Middle frontal gyrus (tissue), 1 donor: ENCODE measurements around the gene ITPR2.

Experiments
- DNase-seq: peaks from one replicate; pipeline ENCODE4 v3.0.0-alpha.2; 2015; ENCODE audit warnings: low spot score; ENCODE audit errors: extremely low spot score

The ITPR2 gene

GRCh38 chr12:26370098-26370497 is 462.9 kb downstream of the ITPR2 start:
- DNase-seq = no peak

- DNase-seq = no peak
Observed at GRCh38 chr12:26369588-26369987, 463.4 kb downstream of the ITPR2 start.

GRCh38 chr12:26367991-26368730 is 464.8 kb downstream of the ITPR2 start:
- no peak for DNase-seq

GRCh38 chr12:26361964-26362363 is 471.0 kb downstream of the ITPR2 start:
- DNase-seq = no peak

- DNase-seq = no peak
Observed at GRCh38 chr12:26360062-26360461, 472.9 kb downstream of the ITPR2 start.

GRCh38 chr12:26359576-26359975 is 473.4 kb downstream of the ITPR2 start:
- no peak for DNase-seq

- no peak for DNase-seq
Observed at GRCh38 chr12:26358651-26359050, 474.3 kb downstream of the ITPR2 start.

GRCh38 chr12:26347300-26347699 is 485.7 kb downstream of the ITPR2 start:
- DNase-seq = no peak

GRCh38 chr12:26346736-26347135 is 486.3 kb downstream of the ITPR2 start:
- no peak for DNase-seq

GRCh38 chr12:26345471-26346003 is 487.5 kb downstream of the ITPR2 start:
- DNase-seq = no peak

GRCh38 chr12:26341491-26341890 is 491.5 kb downstream of the ITPR2 start:
- no peak for DNase-seq

- no peak for DNase-seq
Observed at GRCh38 chr12:26340649-26341048, 492.3 kb downstream of the ITPR2 start.

GRCh38 chr12:26339976-26340375 is 493.0 kb downstream of the ITPR2 start:
- DNase-seq = no peak

GRCh38 chr12:26338586-26339572 is 494.1 kb downstream of the ITPR2 start:
- peak; percentile 54 for DNase-seq

GRCh38 chr12:26335651-26336050 is 497.3 kb downstream of the ITPR2 start:
- DNase-seq = no peak

- no peak for DNase-seq
Observed at GRCh38 chr12:26334621-26335124, 498.3 kb downstream of the ITPR2 start.

GRCh38 chr12:26331960-26332359 is 501.0 kb downstream of the ITPR2 start:
- no peak for DNase-seq

GRCh38 chr12:26331136-26331535 is 501.9 kb downstream of the ITPR2 start:
- no peak for DNase-seq

GRCh38 chr12:26327975-26328644 is 504.9 kb downstream of the ITPR2 start:
- no peak for DNase-seq

GRCh38 chr12:26323673-26324072 is 509.3 kb downstream of the ITPR2 start:
- no peak for DNase-seq

GRCh38 chr12:26319511-26319910 is 513.5 kb downstream of the ITPR2 start:
- DNase-seq = no peak
